ENCODE data around the gene FKBP1C. TPM values are rescaled to one million over a fixed set of nuclear protein-coding genes. Genes with fewer than 3 reads are reported as not detected.

The FKBP1C gene
- total RNA-seq, 6 experiments from 2014 or later: 0.29 to 0.37 TPM; not detected in 4

DNA sequence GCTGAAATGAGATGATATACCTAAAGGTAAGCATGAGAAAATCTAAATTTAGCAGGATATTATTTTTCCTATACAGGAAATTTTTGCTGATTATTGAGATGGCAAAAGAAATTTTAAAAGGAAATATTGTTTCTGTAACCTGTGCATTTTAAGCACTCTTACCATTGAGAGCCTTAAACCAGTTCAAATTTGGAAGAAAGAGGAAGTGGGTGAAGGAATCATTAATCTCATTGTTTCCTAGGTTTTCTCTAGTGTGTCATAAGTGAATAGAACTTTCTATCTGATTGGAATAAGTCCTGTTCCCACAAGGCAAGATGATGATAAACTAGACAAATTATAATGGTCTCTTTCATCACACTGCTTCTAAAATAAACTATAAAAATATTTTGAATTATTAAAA, 22.4 kb upstream of the FKBP1C start:
- Histone ChIP-seq H3K4me3 (no peak overlapping the region), H3K27ac (no peak overlapping the region), H3K9me3 (no peaks in the 10 kb centered on the region), H3K36me3 (no peaks in the 10 kb centered on the region), H3K4me1 (no peaks in the 10 kb centered on the region), H3K27me3 (no peaks in the 10 kb centered on the region)
- intact Hi-C loops (cut with DNase I): no loop called here
- ATAC-seq: no peak
- TF ChIP-seq POLR2A (IDR thresholded peaks at IDR 0.05): no peak
- TF ChIP-seq, protein P1, sequence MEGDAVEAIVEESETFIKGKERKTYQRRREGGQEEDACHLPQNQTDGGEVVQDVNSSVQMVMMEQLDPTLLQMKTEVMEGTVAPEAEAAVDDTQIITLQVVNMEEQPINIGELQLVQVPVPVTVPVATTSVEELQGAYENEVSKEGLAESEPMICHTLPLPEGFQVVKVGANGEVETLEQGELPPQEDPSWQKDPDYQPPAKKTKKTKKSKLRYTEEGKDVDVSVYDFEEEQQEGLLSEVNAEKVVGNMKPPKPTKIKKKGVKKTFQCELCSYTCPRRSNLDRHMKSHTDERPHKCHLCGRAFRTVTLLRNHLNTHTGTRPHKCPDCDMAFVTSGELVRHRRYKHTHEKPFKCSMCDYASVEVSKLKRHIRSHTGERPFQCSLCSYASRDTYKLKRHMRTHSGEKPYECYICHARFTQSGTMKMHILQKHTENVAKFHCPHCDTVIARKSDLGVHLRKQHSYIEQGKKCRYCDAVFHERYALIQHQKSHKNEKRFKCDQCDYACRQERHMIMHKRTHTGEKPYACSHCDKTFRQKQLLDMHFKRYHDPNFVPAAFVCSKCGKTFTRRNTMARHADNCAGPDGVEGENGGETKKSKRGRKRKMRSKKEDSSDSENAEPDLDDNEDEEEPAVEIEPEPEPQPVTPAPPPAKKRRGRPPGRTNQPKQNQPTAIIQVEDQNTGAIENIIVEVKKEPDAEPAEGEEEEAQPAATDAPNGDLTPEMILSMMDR (IDR thresholded peaks at IDR 0.05): no peak
- DNase-seq: no peak

DNA sequence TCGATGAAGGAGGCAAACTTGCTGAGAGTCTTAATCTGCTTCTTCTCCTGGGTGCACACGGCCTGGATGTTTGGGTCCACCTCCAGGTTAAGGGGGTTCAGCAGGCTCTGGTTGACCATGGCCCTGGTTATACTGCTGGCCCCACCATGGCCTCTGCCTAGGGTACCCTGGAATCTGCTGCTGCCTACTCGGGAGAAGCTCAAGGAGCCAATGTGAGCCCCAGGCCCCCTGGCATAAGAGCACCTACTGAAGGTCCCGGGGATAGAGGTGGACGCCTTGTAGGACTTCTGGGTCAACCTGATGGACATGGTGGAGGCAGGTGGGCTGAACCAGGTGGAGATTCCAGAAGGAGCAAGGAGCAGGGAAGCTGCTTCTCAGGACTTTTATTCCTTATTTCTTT, 17.9 kb upstream of the FKBP1C start:
- H3K27me3 ChIP-seq: no peaks in the 10 kb centered on the region
- H3K4me3 ChIP-seq: no peak overlapping the region
- ATAC-seq (no peak), DNase-seq (no peak)
- intact Hi-C loops (cut with DNase I): no loop called here
- H3K9me3 ChIP-seq: no peaks in the 10 kb centered on the region
- no peak for TF ChIP-seq POLR2A (IDR thresholded peaks at IDR 0.05)
- TF ChIP-seq, protein P1 (IDR thresholded peaks at IDR 0.05): no peak
- H3K4me1 ChIP-seq: no peaks in the 10 kb centered on the region
- 58% methylated on average over 3 of the region's 5 CpGs for WGBS (ENCODE audit: insufficient coverage, low coverage, low lambda C conversion rate, missing lambda C conversion rate)
- no peaks in the 10 kb centered on the region for H3K36me3 ChIP-seq
- H3K27ac ChIP-seq: no peak overlapping the region

DNA sequence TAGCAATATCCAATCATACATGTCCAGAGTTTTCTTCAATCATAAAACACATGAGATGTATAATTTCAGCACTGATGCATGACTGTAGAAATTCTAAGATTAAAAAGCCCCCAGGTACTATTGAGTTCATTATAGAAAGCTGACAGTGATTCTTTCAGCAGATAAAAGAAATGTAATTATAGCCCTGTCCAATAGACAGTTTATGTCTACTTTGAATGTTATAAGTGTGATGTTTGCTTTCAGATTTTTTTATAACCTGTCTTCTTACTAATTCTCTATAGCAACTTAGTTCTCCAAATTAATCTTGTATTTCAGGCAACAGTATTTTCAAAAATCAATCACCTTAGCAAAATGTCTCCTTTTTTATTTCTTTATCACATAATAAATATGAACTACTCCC, 13.5 kb upstream of the FKBP1C start:
- TF ChIP-seq, protein P1 (IDR thresholded peaks at IDR 0.05): no peak
- TF ChIP-seq POLR2A (IDR thresholded peaks at IDR 0.05): no peak
- no peak overlapping the region for H3K4me3 ChIP-seq
- H3K4me1 ChIP-seq: no peaks in the 10 kb centered on the region
- H3K9me3 ChIP-seq: no peaks in the 10 kb centered on the region
- H3K36me3 ChIP-seq: no peaks in the 10 kb centered on the region
- H3K27ac ChIP-seq: no peak overlapping the region
- intact Hi-C loops (cut with DNase I): no loop called here
- DNase-seq (no peak), ATAC-seq (no peak)
- H3K27me3 ChIP-seq: no peaks in the 10 kb centered on the region

DNA sequence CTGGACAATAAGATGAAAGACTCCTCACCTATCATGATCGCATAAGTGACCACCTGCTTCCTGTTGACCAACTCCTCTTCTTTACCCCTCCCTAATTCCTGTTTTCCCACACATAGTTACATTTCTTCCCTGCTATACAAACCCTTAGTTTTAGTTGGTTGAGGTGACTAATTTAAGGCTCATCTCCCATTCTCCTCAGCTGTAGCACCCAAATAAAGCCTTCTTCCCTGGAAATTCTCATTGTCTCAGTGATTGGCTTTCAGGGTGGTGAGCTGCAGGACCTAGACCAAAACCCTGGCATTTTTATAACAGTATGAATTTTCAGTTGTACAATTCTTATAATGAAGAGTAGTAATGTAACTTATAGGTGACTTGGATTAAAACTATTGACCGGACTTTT, 2.1 kb downstream of the FKBP1C start:
- no peak for TF ChIP-seq POLR2A (IDR thresholded peaks at IDR 0.05)
- TF ChIP-seq, protein P1 (IDR thresholded peaks at IDR 0.05): no peak

DNA sequence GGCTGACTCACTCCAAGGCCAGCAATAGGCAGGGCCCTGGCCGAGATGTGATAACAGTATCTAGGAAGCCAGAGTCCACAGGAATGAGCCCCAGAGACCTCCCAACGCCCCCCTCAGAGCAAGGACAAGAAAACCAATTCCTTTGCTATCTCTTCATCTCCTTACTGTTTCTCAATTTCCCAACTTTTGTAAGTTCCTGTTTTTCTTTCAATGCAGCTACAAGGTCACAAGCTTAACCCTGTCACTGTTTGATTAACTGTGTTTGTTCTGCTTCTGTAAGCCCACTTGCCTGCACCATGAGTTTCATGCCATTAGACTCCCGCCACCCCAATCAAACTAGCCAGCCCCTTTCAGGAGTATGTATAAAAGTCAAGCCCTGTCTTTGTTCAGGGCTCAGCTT, 3.5 kb downstream of the FKBP1C start:
- intact Hi-C loops (cut with DNase I): no loop called here
- H3K9me3 ChIP-seq: no peaks in the 10 kb centered on the region
- ATAC-seq (no peak), DNase-seq (no peak)
- H3K36me3 ChIP-seq: no peaks in the 10 kb centered on the region
- WGBS (ENCODE audit: insufficient coverage, low coverage, low lambda C conversion rate, missing lambda C conversion rate): 35% methylated on average over 3 of the region's 3 CpGs
- TF ChIP-seq, protein P1 (IDR thresholded peaks at IDR 0.05): no peak
- TF ChIP-seq POLR2A (IDR thresholded peaks at IDR 0.05): no peak
- H3K4me1 ChIP-seq: no peaks in the 10 kb centered on the region
- H3K27ac ChIP-seq: no peak overlapping the region
- no peaks in the 10 kb centered on the region for H3K27me3 ChIP-seq
- H3K4me3 ChIP-seq: no peak overlapping the region

More for the DNA sequence above, 2.1 kb downstream of the FKBP1C start:
- no peak for DNase-seq
- Histone ChIP-seq H3K4me3 (no peak overlapping the region), H3K4me1 (no peaks in the 10 kb centered on the region), H3K36me3 (no peaks in the 10 kb centered on the region), H3K9me3 (no peaks in the 10 kb centered on the region), H3K27ac (no peak overlapping the region), H3K27me3 (no peaks in the 10 kb centered on the region)
- intact Hi-C loops (cut with DNase I): no loop called here
- no peak for ATAC-seq
- WGBS (ENCODE audit: insufficient coverage, low coverage, low lambda C conversion rate, missing lambda C conversion rate): 83% methylated on average over 2 of the region's 2 CpGs
